GM12801 (cell line): ENCODE results near the gene TRAPPC6A.

Source experiments
- CTCF ChIP-seq: IDR thresholded peaks from one replicate; pipeline ENCODE4 v1.5.1; 2011; ENCODE audit warnings: control low read depth; ENCODE audit not compliant: insufficient read length; ENCODE audit errors: extremely low read depth

The TRAPPC6A gene

GRCh38 chr19:45114116-45114515, 63.9 kb downstream of the TRAPPC6A start:
- TF ChIP-seq CTCF: no peak

DNA sequence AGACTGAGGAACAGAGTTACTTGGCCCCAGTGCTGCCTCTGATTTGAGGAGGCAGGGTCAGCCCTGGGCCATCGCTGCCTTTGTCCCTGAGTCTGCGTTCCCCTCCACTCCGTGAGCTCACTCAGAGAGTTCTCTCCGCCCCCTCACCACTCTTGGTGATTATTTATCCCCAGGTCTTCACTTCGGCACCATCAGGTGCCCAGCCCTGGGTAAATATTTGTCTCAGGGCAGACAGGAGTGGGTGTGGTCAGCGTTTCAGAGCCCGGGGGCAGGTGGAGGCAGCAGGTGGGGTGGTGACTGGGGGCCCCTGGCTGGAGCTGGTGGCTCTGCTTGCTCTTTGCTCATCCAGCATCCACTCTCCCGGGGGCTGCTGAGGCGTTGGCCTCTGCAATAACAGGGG, 64.4 kb downstream of the TRAPPC6A start:
- no peak for TF ChIP-seq CTCF
